Effector memory CD4-positive, alpha-beta T cell (primary cell): Measurements from ENCODE around the gene FARS2.

Experiments used
- DNase-seq, 3 donors: peaks; one replicate each; pipeline ENCODE4 v3.0.0-alpha.2; 2020
- H3K27ac ChIP-seq: 2 replicates; pipeline ENCODE4 v1.7.0; 2013; ENCODE audit warnings: mild to moderate bottlenecking, low read length, moderate library complexity; ENCODE audit not compliant: insufficient read depth, poor library complexity, severe bottlenecking
- H3K27me3 ChIP-seq: replicated peaks from 2 replicates; pipeline ENCODE4 v1.7.0; 2013; ENCODE audit warnings: mild to moderate bottlenecking, low read length; ENCODE audit not compliant: insufficient read depth, control insufficient read depth, poor library complexity, severe bottlenecking
- H3K36me3 ChIP-seq: 2 replicates; pipeline ENCODE4 v1.7.0; 2013; ENCODE audit warnings: mild to moderate bottlenecking, low read length, moderate library complexity; ENCODE audit not compliant: control insufficient read depth, insufficient read depth
- H3K4me1 ChIP-seq: 2 replicates; pipeline ENCODE4 v1.7.0; 2013; ENCODE audit warnings: low read length, mild to moderate bottlenecking; ENCODE audit not compliant: control insufficient read depth, insufficient read depth, poor library complexity, severe bottlenecking
- H3K4me3 ChIP-seq: 2 replicates; pipeline ENCODE4 v1.7.0; 2013; ENCODE audit warnings: low read length, low read depth, mild to moderate bottlenecking; ENCODE audit not compliant: insufficient read depth, poor library complexity, severe bottlenecking
- H3K9me3 ChIP-seq: 2 replicates; pipeline ENCODE4 v1.7.0; 2013; ENCODE audit warnings: mild to moderate bottlenecking, low read length, moderate library complexity; ENCODE audit not compliant: control insufficient read depth

The FARS2 gene

DNA sequence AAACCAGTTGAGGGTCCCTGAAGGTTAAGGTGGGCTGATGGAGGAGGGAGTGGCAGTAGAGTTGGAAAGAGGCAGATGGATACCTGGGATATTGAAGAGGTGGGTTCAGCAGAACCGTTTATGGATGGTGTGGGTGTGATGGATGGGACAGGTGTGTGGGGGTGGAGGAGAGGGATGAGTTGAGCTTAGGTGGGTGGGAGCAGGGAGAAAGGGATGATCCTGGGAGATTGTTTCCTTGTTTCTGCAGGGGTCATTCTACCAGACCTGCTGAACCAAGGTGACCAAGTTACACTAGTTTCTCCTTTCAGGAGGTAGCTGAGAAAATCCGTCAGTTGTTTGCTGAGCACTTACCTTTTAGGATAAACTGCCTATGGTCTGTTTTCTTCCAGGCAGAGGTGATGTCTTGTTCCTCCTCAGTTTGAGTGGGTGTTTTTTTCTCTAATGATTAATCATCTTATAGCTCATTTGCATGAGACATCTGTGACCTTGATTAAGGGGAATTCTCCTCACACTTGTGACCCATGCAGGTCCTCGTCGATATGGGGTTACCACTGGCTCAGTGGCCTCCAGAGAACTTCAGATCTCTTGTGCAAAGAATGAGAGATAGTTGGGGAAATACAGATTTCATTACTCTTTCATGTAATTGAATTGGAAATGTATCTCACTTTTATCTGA lies 53.0 kb downstream of the FARS2 start:
- Histone ChIP-seq H3K4me3 (no peak overlapping the region), H3K4me1 (no peaks in the 10 kb centered on the region)
- no peak for DNase-seq

DNA sequence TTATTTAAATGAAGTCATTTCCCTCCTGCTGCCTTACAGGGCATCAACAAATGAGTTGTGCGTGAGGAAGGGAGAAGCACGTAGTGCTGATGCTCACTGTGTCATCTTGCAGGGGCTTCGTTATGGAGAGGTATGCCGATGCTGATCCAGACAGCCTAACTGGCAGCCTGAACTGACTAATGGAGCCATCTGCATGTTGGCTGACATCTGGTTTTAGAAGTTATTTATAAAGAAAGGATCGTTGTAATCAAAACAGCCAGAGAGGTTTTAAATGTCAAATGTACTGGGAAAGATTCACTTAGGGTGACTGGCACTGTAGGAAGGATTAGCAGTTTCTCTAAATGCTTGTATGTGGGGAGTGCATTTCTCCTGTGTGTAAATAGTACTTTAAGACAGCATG lies 54.6 kb downstream of the FARS2 start:
- H3K9me3 ChIP-seq = no peaks in the 10 kb centered on the region
- no peak overlapping the region for H3K27ac ChIP-seq
- no peaks in the 10 kb centered on the region for H3K27me3 ChIP-seq
- DNase-seq = no peak
- no peak overlapping the region for H3K4me3 ChIP-seq
- H3K36me3 ChIP-seq = no peaks in the 10 kb centered on the region
- H3K4me1 ChIP-seq = no peaks in the 10 kb centered on the region

More for the DNA sequence above, 53.0 kb downstream of the FARS2 start:
- Histone ChIP-seq H3K9me3 (no peaks in the 10 kb centered on the region), H3K27ac (no peak overlapping the region), H3K36me3 (no peaks in the 10 kb centered on the region), H3K27me3 (no peaks in the 10 kb centered on the region)

DNA sequence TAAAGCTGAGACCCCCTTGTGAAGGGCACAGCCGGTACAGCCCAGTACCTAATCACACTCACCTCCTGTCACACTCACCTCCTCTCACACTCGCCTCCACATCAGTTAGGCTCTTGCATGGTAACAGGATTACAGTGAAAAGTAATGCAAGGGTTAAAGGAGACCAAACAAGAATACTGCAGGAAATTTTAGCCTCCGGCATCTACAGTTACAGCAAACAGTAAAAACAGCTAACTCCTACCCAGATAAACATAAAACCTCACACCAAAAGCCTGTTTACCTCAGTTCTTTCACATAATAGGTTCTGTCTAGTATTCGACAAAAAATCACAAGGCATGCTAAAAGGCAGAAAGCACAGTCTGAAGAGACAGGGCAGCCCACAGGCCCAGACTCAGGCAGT lies 55.6 kb downstream of the FARS2 start:
- Histone ChIP-seq H3K27ac (no peak overlapping the region), H3K4me3 (no peak overlapping the region), H3K4me1 (no peaks in the 10 kb centered on the region), H3K36me3 (no peaks in the 10 kb centered on the region), H3K9me3 (no peaks in the 10 kb centered on the region), H3K27me3 (no peaks in the 10 kb centered on the region)
- DNase-seq = no peak

DNA sequence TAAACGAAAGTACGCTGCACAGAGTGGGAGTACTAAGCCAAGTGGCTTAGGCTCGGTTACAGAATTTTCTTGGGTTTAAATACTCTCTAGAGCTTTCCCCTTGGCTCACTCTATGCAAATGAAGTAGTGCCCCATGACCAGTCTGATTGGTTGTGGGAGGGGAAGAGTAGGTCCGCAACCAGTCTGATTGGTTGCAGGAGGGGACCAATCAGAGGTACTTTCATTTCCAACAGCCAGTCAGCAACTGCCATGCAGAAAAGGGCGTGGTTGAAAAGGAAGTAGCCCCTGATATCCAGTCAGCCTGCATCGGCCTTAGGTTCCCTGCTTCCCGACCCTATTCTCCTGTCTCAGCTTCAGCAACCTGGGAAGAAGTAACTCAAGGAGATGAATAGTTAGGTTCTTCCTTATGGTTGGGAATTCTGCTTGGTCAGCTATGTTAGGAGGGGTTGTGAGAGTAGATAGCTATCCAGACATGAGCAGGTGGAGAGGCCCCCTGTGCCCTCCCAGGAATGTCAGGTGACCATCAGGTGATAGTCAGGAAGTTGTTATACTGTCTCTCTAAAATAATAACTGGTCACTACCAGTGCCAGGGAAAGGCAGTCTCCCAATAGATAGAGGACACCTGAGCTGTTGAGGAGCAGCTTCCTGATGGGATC lies 57.4 kb downstream of the FARS2 start:
- Histone ChIP-seq H3K4me3 (no peak overlapping the region), H3K27ac (no peak overlapping the region), H3K9me3 (no peaks in the 10 kb centered on the region), H3K4me1 (no peaks in the 10 kb centered on the region), H3K36me3 (no peaks in the 10 kb centered on the region), H3K27me3 (no peaks in the 10 kb centered on the region)
- DNase-seq = no peak

DNA sequence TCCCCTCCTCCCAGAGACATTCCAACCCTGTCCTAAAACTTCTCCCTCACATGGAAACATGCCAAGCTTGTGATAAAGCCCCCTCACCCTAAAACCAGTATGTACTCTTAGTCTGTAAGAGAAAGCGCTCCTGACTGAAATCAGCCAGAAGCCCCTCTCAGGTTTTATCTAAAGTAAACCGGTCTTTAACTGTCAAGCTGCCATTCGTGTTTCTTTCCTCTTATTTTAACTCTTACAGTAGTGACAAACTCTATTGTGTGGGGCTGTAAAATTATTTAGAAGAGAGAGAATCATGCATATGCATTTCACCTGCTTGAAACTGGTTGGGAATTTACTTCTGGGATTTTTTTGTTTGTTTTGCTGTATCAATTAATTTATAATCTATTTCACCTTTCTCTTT lies 62.7 kb downstream of the FARS2 start:
- Histone ChIP-seq H3K27me3 (no peaks in the 10 kb centered on the region), H3K27ac (no peak overlapping the region), H3K9me3 (no peaks in the 10 kb centered on the region), H3K4me3 (no peak overlapping the region), H3K36me3 (no peaks in the 10 kb centered on the region), H3K4me1 (no peaks in the 10 kb centered on the region)
- no peak for DNase-seq

DNA sequence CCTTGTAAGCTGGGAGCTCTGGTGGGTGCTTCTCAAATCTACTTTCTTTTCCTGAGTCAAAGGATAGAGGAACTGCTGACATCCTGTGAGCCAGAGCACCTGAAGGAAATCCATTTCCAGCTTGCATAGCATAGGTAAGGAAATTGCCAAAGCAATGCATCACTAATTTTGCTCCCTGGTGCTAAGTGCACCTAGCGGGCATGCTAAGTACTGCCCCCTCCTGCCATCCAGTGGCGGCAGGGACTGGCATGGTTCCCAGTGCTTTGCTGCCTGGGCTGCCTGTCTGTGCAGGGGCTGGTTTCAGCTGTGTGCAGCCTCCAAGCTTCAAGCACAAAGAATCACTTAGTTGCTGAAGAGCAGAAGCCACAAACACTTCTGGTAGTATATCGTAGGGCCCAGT lies 63.9 kb downstream of the FARS2 start:
- H3K27me3 ChIP-seq = no peaks in the 10 kb centered on the region
- H3K4me3 ChIP-seq = no peak overlapping the region
- no peak for DNase-seq
- H3K9me3 ChIP-seq = no peaks in the 10 kb centered on the region
- H3K4me1 ChIP-seq = no peaks in the 10 kb centered on the region
- no peak overlapping the region for H3K27ac ChIP-seq
- no peaks in the 10 kb centered on the region for H3K36me3 ChIP-seq

DNA sequence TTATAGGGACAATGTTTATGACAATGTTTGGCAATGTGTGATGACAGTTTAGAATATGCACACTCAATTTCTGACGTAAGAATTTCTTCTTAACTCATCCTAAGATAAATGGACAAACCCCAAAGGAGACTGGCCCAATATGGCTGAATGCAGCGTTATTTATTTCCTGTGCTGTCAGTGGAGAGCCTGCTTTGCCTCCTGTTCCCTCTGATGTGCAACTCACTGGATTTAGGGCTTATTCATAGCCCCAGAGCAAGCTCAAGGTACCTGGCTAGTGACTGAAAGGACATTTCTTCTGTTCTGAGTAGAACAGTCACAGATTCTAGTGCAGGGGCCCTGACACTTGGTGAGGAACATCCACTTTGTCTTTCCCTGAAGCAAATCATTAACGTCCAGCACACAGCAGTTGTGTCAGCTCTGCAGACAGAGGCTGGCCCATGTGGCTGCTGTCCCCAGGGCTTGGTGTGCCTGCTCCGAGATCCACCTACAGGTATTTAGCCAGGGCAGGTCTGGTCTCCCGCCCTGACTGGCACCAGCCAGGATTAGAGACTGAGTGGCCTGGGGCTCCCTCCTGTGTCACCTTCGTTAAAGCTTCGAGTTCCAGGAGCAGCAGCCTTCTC lies 64.8 kb downstream of the FARS2 start:
- Histone ChIP-seq H3K27ac (no peak overlapping the region), H3K4me3 (no peak overlapping the region), H3K36me3 (no peaks in the 10 kb centered on the region), H3K9me3 (no peaks in the 10 kb centered on the region), H3K4me1 (no peaks in the 10 kb centered on the region), H3K27me3 (no peaks in the 10 kb centered on the region)
- no peak for DNase-seq

DNA sequence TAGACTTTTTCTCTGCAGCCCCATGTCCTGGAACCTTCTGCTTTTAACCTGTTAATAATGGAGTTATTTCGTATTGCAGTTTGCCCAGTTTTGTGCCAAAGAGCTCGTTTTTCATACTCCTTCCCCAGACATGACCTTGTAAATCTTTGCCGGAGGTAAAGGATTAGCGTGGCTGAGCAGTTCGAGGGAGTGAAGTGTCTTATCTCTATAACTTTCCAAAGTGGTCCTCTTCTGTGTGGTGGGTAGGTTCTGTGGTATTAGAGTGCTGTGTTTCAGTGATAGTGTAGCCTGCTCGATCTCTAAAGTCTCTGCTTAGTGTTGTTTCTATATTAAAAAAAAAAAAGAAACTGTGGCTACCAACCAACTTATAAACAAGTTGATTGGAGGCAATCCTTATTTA lies 67.5 kb downstream of the FARS2 start:
- Histone ChIP-seq H3K36me3 (no peaks in the 10 kb centered on the region), H3K27ac (no peak overlapping the region), H3K4me1 (no peaks in the 10 kb centered on the region), H3K4me3 (no peak overlapping the region), H3K9me3 (no peaks in the 10 kb centered on the region), H3K27me3 (no peaks in the 10 kb centered on the region)
- DNase-seq = no peak

DNA sequence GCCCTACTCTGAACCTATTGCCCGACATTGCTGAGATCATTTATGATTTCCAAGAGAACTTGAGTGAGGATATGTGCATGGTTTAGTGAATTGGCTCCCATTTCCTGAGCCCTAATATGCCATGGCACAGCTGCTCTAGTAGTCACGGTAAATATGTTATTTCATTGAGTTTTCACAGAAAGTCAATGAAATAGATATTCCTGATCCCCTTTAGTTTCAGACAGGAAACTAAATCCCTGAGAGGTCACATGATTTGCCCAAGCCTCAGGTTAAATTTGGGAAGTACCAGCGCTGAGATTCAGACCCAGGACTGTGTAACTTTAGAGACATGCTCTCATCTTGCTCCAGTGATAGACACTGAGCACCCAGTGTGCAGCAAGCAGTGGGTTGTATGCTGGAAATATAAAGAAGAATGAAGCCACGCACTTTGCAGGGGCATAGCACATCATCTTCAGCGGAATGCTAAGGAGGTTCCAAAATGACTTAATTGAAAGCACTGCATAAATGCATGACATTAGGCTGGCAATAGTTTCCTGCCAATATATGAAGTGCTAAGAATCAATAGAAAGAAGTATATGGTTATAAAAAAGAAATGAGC lies 70.6 kb downstream of the FARS2 start:
- no peak overlapping the region for H3K4me3 ChIP-seq
- no peak overlapping the region for H3K27ac ChIP-seq
- no peaks in the 10 kb centered on the region for H3K9me3 ChIP-seq
- H3K36me3 ChIP-seq = no peaks in the 10 kb centered on the region
- H3K27me3 ChIP-seq = no peaks in the 10 kb centered on the region
- no peaks in the 10 kb centered on the region for H3K4me1 ChIP-seq
- no peak for DNase-seq

DNA sequence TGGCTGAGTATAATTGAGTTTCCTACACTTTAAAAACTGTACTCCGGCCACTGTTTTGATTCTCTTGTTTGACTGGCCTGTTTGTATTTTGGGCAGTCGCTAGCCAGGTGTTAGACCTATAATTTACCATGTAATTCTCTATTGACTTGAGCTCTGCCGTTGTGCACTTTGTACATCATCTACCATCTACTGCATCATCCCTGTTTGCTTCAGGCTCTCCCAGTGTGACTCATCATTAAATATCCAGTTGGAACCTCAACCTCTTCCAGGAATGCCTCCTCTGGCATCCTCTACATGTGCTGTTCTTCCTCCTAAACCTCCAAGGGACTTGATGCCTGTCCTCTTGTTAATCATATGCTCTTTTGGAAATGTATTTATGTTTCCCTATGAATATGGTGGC lies 72.3 kb downstream of the FARS2 start:
- peaks cover 1% of the 10 kb centered on the region for H3K4me1 ChIP-seq
- no peak overlapping the region for H3K27ac ChIP-seq
- no peaks in the 10 kb centered on the region for H3K27me3 ChIP-seq
- no peak for DNase-seq
- H3K36me3 ChIP-seq = no peaks in the 10 kb centered on the region
- no peak overlapping the region for H3K4me3 ChIP-seq
- no peaks in the 10 kb centered on the region for H3K9me3 ChIP-seq
